Loucy (cell line): Measurements from ENCODE around the gene TMEM244.

Experiments
- EZH2phosphoT487 ChIP-seq: fragments of 200-600 bp; IDR thresholded peaks from 2 replicates; pipeline ENCODE4 v1.6.1; 2018; ENCODE audit warnings: antibody characterized with exemption, mild to moderate bottlenecking, moderate library complexity, borderline replicate concordance
- TF ChIP-seq, protein P1 (sequence below): fragments of 200-600 bp; sonication (generic); conservative IDR thresholded peaks from 2 replicates; pipeline ENCODE4 v1.5.1; 2014; ENCODE audit warnings: mild to moderate bottlenecking, antibody characterized with exemption, low read length

DNA sequence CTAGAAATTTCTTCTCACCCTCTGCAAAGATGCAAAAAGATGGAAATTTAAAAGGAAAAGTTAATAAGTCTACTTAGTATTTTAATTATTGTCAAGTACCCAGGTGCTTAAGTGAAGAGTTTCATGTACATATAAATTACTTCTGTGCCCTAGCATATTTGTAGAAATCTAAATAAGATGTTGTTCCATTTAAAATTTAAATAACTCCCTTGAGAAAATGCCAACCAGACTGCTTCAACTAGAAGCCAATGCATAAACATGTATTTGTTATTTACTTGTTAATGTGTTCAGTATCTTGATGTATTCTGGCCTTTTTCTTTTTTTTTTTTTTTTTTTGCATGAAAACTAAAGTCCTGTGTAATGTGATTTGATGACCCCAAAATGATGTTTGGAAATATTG, 6.3 kb upstream of the TMEM244 start:
- no peak for TF ChIP-seq EZH2phosphoT487
- TF ChIP-seq, protein P1, sequence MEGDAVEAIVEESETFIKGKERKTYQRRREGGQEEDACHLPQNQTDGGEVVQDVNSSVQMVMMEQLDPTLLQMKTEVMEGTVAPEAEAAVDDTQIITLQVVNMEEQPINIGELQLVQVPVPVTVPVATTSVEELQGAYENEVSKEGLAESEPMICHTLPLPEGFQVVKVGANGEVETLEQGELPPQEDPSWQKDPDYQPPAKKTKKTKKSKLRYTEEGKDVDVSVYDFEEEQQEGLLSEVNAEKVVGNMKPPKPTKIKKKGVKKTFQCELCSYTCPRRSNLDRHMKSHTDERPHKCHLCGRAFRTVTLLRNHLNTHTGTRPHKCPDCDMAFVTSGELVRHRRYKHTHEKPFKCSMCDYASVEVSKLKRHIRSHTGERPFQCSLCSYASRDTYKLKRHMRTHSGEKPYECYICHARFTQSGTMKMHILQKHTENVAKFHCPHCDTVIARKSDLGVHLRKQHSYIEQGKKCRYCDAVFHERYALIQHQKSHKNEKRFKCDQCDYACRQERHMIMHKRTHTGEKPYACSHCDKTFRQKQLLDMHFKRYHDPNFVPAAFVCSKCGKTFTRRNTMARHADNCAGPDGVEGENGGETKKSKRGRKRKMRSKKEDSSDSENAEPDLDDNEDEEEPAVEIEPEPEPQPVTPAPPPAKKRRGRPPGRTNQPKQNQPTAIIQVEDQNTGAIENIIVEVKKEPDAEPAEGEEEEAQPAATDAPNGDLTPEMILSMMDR = no peak
